K562 (cell line): Measurements from ENCODE around the gene GMDS. TPM values are rescaled to one million over a fixed set of nuclear protein-coding genes. Genes with fewer than 3 reads are reported as not detected.

ENCODE experiments used
- ATAC-seq: fragments of 200-7000 bp; cut with Tn5 transposase; 3 replicates; pipeline ENCODE4 v1.9.1; 2020; ENCODE audit warnings: moderate library complexity
- BruUV-seq: library from RNA; stranded (reverse); fragments of 400-500 nt; replicated peaks from 2 replicates; lab custom pipeline; 2021; lab: Mats Ljungman, UMichigan
- CTCF ChIA-PET: fragments of 300-600 bp; formaldehyde crosslinking; extraction: SDS; loops from one replicate; lab custom pipeline; 2021; ENCODE audit warnings: low intra/inter-chr PET ratio; lab: Yijun Ruan, JAX
- POLR2A ChIA-PET: fragments of 300-600, 350-650 bp; sonication (Branson Sonifier 250); formaldehyde crosslinking; extraction: SDS; loops from one replicate; lab custom pipeline; 2021; ENCODE audit warnings: antibody characterized with exemption, inconsistent platforms; lab: Yijun Ruan, JAX
- DNase-seq, 4 experiments: peaks; one replicate each; pipeline versions ENCODE4 v3.0.0 to v3.0.0-alpha.2; 2011 to 2018; ENCODE audit warnings: low spot score in 3 of 4, mixed read lengths in 3 of 4; ENCODE audit errors: extremely low read depth in 1 of 4
- FAIRE-seq: peaks from 2 replicates; lab custom pipeline; 2011; peaks lifted over from hg19 to GRCh38; lab: Jason Lieb, UNC
- H2AFZ ChIP-seq: 2 replicates; pipeline ENCODE4 v1.6.0; 2011; ENCODE audit warnings: low read depth, low read length, control low read depth, inconsistent platforms
- H3K27ac ChIP-seq: fragments of 200-600 bp; 3 replicates; pipeline ENCODE4 v1.8.0; 2011; ENCODE audit warnings: low read depth, mild to moderate bottlenecking, control low read depth, inconsistent platforms, low read length, moderate library complexity, mixed read lengths; ENCODE audit errors: extremely low read depth
- H3K27me3 ChIP-seq, 2 experiments: fragments of 300-600 bp in 1 of 2; 2 replicates in 1 of 2; 3 replicates in 1 of 2; pipeline versions ENCODE4 v1.6.0 to v1.8.0; 2011; ENCODE audit warnings: inconsistent platforms in 2 of 2, low read length in 2 of 2, mild to moderate bottlenecking in 1 of 2, mixed read lengths in 1 of 2, moderate library complexity in 1 of 2; ENCODE audit not compliant: control insufficient read depth in 2 of 2, insufficient read depth in 2 of 2
- H3K36me3 ChIP-seq: fragments of 300-600 bp; 3 replicates; pipeline ENCODE4 v1.8.0; 2011; ENCODE audit warnings: mild to moderate bottlenecking, low read length, inconsistent platforms; ENCODE audit not compliant: control insufficient read depth, insufficient read depth
- H3K4me1 ChIP-seq, 2 experiments: fragments of 200-600 bp in 1 of 2; replicated peaks in 1 of 2; 2 replicates in 1 of 2; 3 replicates in 1 of 2; pipeline versions ENCODE4 v1.5.1 to v1.8.0; 2011; ENCODE audit warnings: inconsistent platforms in 2 of 2, low read length in 2 of 2, mild to moderate bottlenecking in 1 of 2, mixed read lengths in 1 of 2, moderate library complexity in 1 of 2; ENCODE audit not compliant: control insufficient read depth in 2 of 2, insufficient read depth in 2 of 2
- H3K4me2 ChIP-seq: 2 replicates; pipeline ENCODE4 v1.6.1; 2011; ENCODE audit warnings: low read length, control low read depth, inconsistent platforms, mixed read lengths; ENCODE audit not compliant: insufficient read depth
- H3K4me3 ChIP-seq: fragments of 200-600 bp; sonication (generic), shearing (Covaris generic); 2 replicates; pipeline ENCODE4 v1.5.1; 2016; ENCODE audit warnings: control low read depth, inconsistent platforms
- H3K79me2 ChIP-seq: fragments of 200-600 bp; 3 replicates; pipeline ENCODE4 v1.8.0; 2011; ENCODE audit warnings: low read length, inconsistent platforms; ENCODE audit not compliant: control insufficient read depth, insufficient read depth
- H3K9ac ChIP-seq, 2 experiments: 2 replicates each; pipeline versions ENCODE4 v1.6.0 to v1.6.1; 2011; ENCODE audit warnings: low read depth in 2 of 2, low read length in 2 of 2, control low read depth in 1 of 2, inconsistent platforms in 1 of 2, mild to moderate bottlenecking in 1 of 2, mixed read lengths in 1 of 2; ENCODE audit not compliant: insufficient read depth in 1 of 2
- H3K9me1 ChIP-seq: one replicate; pipeline ENCODE4 v1.6.0; 2011; ENCODE audit warnings: inconsistent platforms, mild to moderate bottlenecking, low read length, moderate library complexity; ENCODE audit not compliant: control insufficient read depth, insufficient read depth
- H3K9me3 ChIP-seq: replicated peaks from 2 replicates; pipeline ENCODE4 v1.5.1; 2011; ENCODE audit warnings: low read depth, low read length, inconsistent platforms; ENCODE audit not compliant: control insufficient read depth, insufficient read depth
- H4K20me1 ChIP-seq: replicated peaks from 2 replicates; pipeline ENCODE4 v1.6.1; 2011; ENCODE audit warnings: low read length, inconsistent platforms, mixed read lengths; ENCODE audit not compliant: control insufficient read depth, insufficient read depth
- CREB3 ChIP-seq: fragments of 450-650 bp; conservative IDR thresholded peaks from 2 replicates; pipeline ENCODE4 v1.6.1; 2016; ENCODE audit warnings: missing genetic modification characterization, low read depth, mild to moderate bottlenecking, missing compliant biosample characterization, moderate library complexity
- FOXA1 ChIP-seq: fragments of 450-650 bp; IDR thresholded peaks from 2 replicates; pipeline ENCODE4 v1.6.1; 2016; ENCODE audit warnings: mild to moderate bottlenecking, borderline replicate concordance
- HDAC8 ChIP-seq: fragments of 450-650 bp; IDR thresholded peaks from 2 replicates; pipeline ENCODE4 v1.6.1; 2016; ENCODE audit warnings: mild to moderate bottlenecking, missing genetic modification characterization, moderate library complexity, missing compliant biosample characterization
- SIN3A ChIP-seq, 2 experiments: fragments of 150-350 bp in 1 of 2; IDR thresholded peaks; 2 replicates each; pipeline ENCODE4 v1.6.1; 2011 to 2016; ENCODE audit warnings: borderline replicate concordance in 2 of 2, low read depth in 2 of 2, low read length in 2 of 2, mild to moderate bottlenecking in 2 of 2, moderate library complexity in 2 of 2; ENCODE audit not compliant: control insufficient read depth in 1 of 2
- SRSF9 ChIP-seq: fragments of 200-400 bp; formaldehyde crosslinking; IDR thresholded peaks from 2 replicates; pipeline ENCODE4 v1.6.1; 2017; ENCODE audit warnings: low read depth, low read length, borderline replicate concordance
- STAT5B ChIP-seq: fragments of 250-450 bp; sonication (Bioruptor Pico); IDR thresholded peaks from 2 replicates; pipeline ENCODE4 v1.8.0; 2021; ENCODE audit warnings: mild to moderate bottlenecking, inconsistent platforms
- WGBS: fragments of 100-300 bp; shearing (Covaris generic); methylation state at CpG from one replicate; pipeline ENCODE4 v1.1.6; 2016; ENCODE audit warnings: low coverage, mixed read lengths; ENCODE audit not compliant: insufficient coverage; ENCODE audit errors: missing lambda C conversion rate; 5-methylcytosine and 5-hydroxymethylcytosine counted together
- in situ Hi-C: fragments of 300-500 bp; cut with MboI; formaldehyde crosslinking; loops from 4 replicates; pipeline ENCODE4 v1.15.0; 2018; ENCODE audit warnings: inconsistent platforms, mixed read lengths
- intact Hi-C: fragments of 100-400 bp; cut with micrococcal nuclease; formaldehyde crosslinking; loops from 2 replicates; pipeline ENCODE4 v1.14.2; 2022
- polyA plus RNA-seq, 8 experiments: library from polyadenylated mRNA; depleted of rRNA in 4 of 8; stranded (reverse) in 5 of 8; unstranded in 3 of 8; fragments of >200 nt; fragmentation: Nextera tagmentation in 2 of 8; fragmentation: Illumina TruSeq in 1 of 8; extraction: Ambion mirVana in 2 of 8; extraction: Trizol in 1 of 8; gene quantifications; 2 replicates each; pipeline versions ENCODE4 v1.2.1 to v1.2.3, GENCODE V29; 2011 to 2014; ENCODE audit warnings: inconsistent platforms in 1 of 8, missing spikeins in 1 of 8
- total RNA-seq, 7 experiments: library from RNA; depleted of rRNA in 6 of 7; stranded (reverse); fragments of >200 nt in 6 of 7; fragmentation: Illumina TruSeq in 2 of 7; extraction: Trizol in 2 of 7; gene quantifications; 2 replicates each; pipeline versions ENCODE4 v1.2.1 to v1.2.3, GENCODE V29; 2011 to 2021; ENCODE audit warnings: low replicate concordance in 1 of 7

Gene GMDS
- total and polyA plus RNA-seq, 9 of the 15 experiments (the other 6 are each of a cell fraction or from before 2014, with no cell fraction given), result 0.48 to 31.8 (median 13.4) TPM

GRCh38 chr6:1652842-1653241 lies 592.6 kb downstream of the GMDS start (continued):
- TF ChIP-seq HDAC8 (tag) (no peak), SIN3A (IDR thresholded peaks at IDR 0.05; ENCODE audit: borderline replicate concordance in 2 of 2, control insufficient read depth in 1 of 2, low read depth in 2 of 2, low read length in 2 of 2) (no peak), CREB3 (tag) (no peak), SRSF9 (no peak)

- H3K4me3 ChIP-seq, result no peak overlapping the region
- 0% methylated on average over 3 of the region's 3 CpGs for WGBS
- no peaks in the 10 kb centered on the region for H3K79me2 ChIP-seq
- H3K9me1 ChIP-seq, result no peaks in the 10 kb centered on the region
- no TSS peak for BruUV-seq
- no peak for FAIRE-seq
- intact Hi-C loops, result no loop called here
- H2AFZ ChIP-seq, result no peak overlapping the region
- no peak for DNase-seq
- TF ChIP-seq FOXA1, result no peak
- TF ChIP-seq STAT5B (CRISPR knock-in tag), result no peak
- no peak overlapping the region for H3K4me2 ChIP-seq
- no peaks in the 10 kb centered on the region for H3K4me1 ChIP-seq
- in situ Hi-C loops, result no loop called here
- POLR2A ChIA-PET, result interaction anchor here (0.6 to 1.6 kb wide), 2 partner anchors 10 to 1351 kb away, joined by 3 read pairs; no protein-coding TSS in a partner anchor
- H3K36me3 ChIP-seq, result no peaks in the 10 kb centered on the region
- no peak for ATAC-seq
- H3K9ac ChIP-seq, result no peak overlapping the region
- no peak overlapping the region for H3K27ac ChIP-seq
- H4K20me1 ChIP-seq, result peaks cover 4% of the 10 kb centered on the region
- H3K27me3 ChIP-seq, result peaks cover 26 to 41% of the 10 kb centered on the region in 2 experiments
- CTCF ChIA-PET, result no interaction called here
- no peaks in the 10 kb centered on the region for H3K9me3 ChIP-seq
These were observed 594.0 kb downstream of the GMDS start for GRCh38 chr6:1651362-1651761.
